Endodermal cell (in vitro differentiated cells): ENCODE measurements around the gene OR10H3. TPM values are rescaled to one million over a fixed set of nuclear protein-coding genes. Genes with fewer than 3 reads are reported as not detected.

Source experiments
- DNase-seq: peaks from one replicate; pipeline ENCODE4 v3.0.0-alpha.2; 2017
- H3K27ac ChIP-seq: 2 replicates; pipeline ENCODE4 v1.5.1; 2013; ENCODE audit warnings: mild to moderate bottlenecking, low read depth, low read length, moderate library complexity
- H3K27me3 ChIP-seq: 2 replicates; pipeline ENCODE4 v1.6.1; 2013; ENCODE audit warnings: mild to moderate bottlenecking, low read length, moderate library complexity; ENCODE audit not compliant: insufficient read depth, control insufficient read depth, poor library complexity, severe bottlenecking
- H3K36me3 ChIP-seq: 2 replicates; pipeline ENCODE4 v1.7.0; 2013; ENCODE audit warnings: mild to moderate bottlenecking, low read length, moderate library complexity; ENCODE audit not compliant: control insufficient read depth, insufficient read depth
- H3K4me1 ChIP-seq: one replicate; pipeline ENCODE4 v1.7.0; 2013; ENCODE audit warnings: low read length; ENCODE audit not compliant: control insufficient read depth, insufficient read depth
- H3K4me3 ChIP-seq: 2 replicates; pipeline ENCODE4 v1.5.1; 2013; ENCODE audit warnings: mild to moderate bottlenecking, low read length, moderate library complexity
- H3K9ac ChIP-seq: 2 replicates; pipeline ENCODE4 v1.6.1; 2013; ENCODE audit warnings: mild to moderate bottlenecking, low read length, moderate library complexity; ENCODE audit not compliant: poor library complexity, severe bottlenecking; ENCODE audit errors: extremely low read depth
- H3K9me3 ChIP-seq: 2 replicates; pipeline ENCODE4 v1.6.1; 2013; ENCODE audit warnings: mild to moderate bottlenecking, low read length, moderate library complexity; ENCODE audit not compliant: control insufficient read depth
- H3K27ac Mint-ChIP-seq: 2 replicates; pipeline ENCODE4 v1.8.0; 2020; ENCODE audit warnings: mixed read lengths
- H3K27me3 Mint-ChIP-seq: 2 replicates; pipeline ENCODE4 v1.8.0; 2021; ENCODE audit warnings: mild to moderate bottlenecking, mixed read lengths; ENCODE audit not compliant: insufficient read depth
- H3K36me3 Mint-ChIP-seq: 2 replicates; pipeline ENCODE4 v1.8.0; 2020; ENCODE audit warnings: low read depth, mixed read lengths
- H3K4me1 Mint-ChIP-seq: 2 replicates; pipeline ENCODE4 v1.8.0; 2020; ENCODE audit warnings: mixed read lengths
- H3K4me3 Mint-ChIP-seq: 2 replicates; pipeline ENCODE4 v1.8.0; 2020; ENCODE audit warnings: mild to moderate bottlenecking, moderate library complexity, mixed read lengths
- H3K9me3 Mint-ChIP-seq: 2 replicates; pipeline ENCODE4 v1.8.0; 2020; ENCODE audit warnings: mild to moderate bottlenecking, mixed read lengths
- WGBS, 2 experiments: methylation state at CpG; one replicate each; pipeline versions ENCODE4 v1.1.5 to v1.1.7; 2013; ENCODE audit warnings: missing lambda C conversion rate in 2 of 2, mixed read lengths in 1 of 2; ENCODE audit not compliant: insufficient coverage in 1 of 2, insufficient read length in 1 of 2; 5-methylcytosine and 5-hydroxymethylcytosine counted together
- long read RNA-seq, 4 experiments: library from polyadenylated mRNA in 2 of 4; library from RNA in 1 of 4; library from capped mRNA in 1 of 4; stranded (forward) in 3 of 4; unstranded in 1 of 4; transcript quantifications; one replicate each; pipeline ENCODE4 v2.0.0, GENCODE V29; 2020 to 2021; ENCODE audit warnings: inconsistent platforms in 1 of 4
- polyA plus RNA-seq, 2 experiments: library from polyadenylated mRNA; stranded (reverse); fragments of 50-300 nt; gene quantifications; one replicate each; pipeline ENCODE4 v1.2.3, GENCODE V29; 2013
- total RNA-seq, 2 donors: library from RNA; stranded (reverse); fragmentation: NEBNext Ultra II Directional in 1 of 2; extraction: Animal tissue kit (Norgen Biotek cat#: 25700) in 1 of 2; gene quantifications; 2 replicates in 1 of 2; 3 replicates in 1 of 2; pipeline ENCODE4 v1.2.1, GENCODE V29; 2021
- TF ChIP-seq, protein P1 (sequence below): fragments of 200-600 bp; sonication (generic); conservative IDR thresholded peaks from 2 replicates; pipeline ENCODE4 v1.5.0; 2021; ENCODE audit warnings: antibody characterized with exemption, mild to moderate bottlenecking

The OR10H3 gene, protein sequence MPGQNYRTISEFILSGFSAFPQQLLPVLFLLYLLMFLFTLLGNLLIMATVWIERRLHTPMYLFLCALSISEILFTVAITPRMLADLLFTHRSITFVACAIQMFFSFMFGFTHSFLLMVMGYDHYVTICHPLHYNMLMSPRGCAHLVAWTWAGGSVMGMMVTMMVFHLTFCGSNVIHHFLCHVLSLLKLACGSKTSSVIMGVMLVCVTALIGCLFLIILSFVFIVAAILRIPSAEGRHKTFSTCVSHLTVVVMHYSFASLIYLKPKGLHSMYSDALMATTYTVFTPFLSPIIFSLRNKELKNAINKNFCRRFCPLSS
- not detected for total RNA-seq
- not detected for polyA plus RNA-seq (2013, experiment 1 of 2)
- not detected for polyA plus RNA-seq (2013, experiment 2 of 2)
- long read RNA-seq, experiment 1 = 0 reads
- long read RNA-seq, experiment 2 = 0 reads
- long read RNA-seq, experiment 3 = 0 reads
- long read RNA-seq, experiment 4 = 0 reads

GRCh38 chr19:15737722-15738121 is at the start of gene OR10H3:
Gene OR10H3 (plus strand): TSS chr19:15737985. CDS start chr19:15741393, 3,408 bp downstream.
- Histone ChIP-seq H3K27ac (no peak within 1 kb of the TSS), H3K27me3 (no peaks in the 10 kb centered on the region), H3K9ac (no peak within 1 kb of the TSS), H3K4me3 (no peak within 1 kb of the TSS), H3K36me3 (no peaks in the 10 kb centered on the region), H3K9me3 (peaks cover 74% of the 10 kb centered on the region), H3K4me1 (no peaks in the 10 kb centered on the region)
- H3K36me3 Mint-ChIP-seq = no peaks in the 10 kb centered on the region
- no peaks in the 10 kb centered on the region for H3K4me1 Mint-ChIP-seq
- H3K9me3 Mint-ChIP-seq = peaks cover 82% of the 10 kb centered on the region
- 34 to 44% methylated on average over 2 to 3 of the region's 4 CpGs for WGBS, 2 experiments
- no peaks in the 10 kb centered on the region for H3K27me3 Mint-ChIP-seq
- no peak within 1 kb of the TSS for H3K27ac Mint-ChIP-seq
- TF ChIP-seq, protein P1, sequence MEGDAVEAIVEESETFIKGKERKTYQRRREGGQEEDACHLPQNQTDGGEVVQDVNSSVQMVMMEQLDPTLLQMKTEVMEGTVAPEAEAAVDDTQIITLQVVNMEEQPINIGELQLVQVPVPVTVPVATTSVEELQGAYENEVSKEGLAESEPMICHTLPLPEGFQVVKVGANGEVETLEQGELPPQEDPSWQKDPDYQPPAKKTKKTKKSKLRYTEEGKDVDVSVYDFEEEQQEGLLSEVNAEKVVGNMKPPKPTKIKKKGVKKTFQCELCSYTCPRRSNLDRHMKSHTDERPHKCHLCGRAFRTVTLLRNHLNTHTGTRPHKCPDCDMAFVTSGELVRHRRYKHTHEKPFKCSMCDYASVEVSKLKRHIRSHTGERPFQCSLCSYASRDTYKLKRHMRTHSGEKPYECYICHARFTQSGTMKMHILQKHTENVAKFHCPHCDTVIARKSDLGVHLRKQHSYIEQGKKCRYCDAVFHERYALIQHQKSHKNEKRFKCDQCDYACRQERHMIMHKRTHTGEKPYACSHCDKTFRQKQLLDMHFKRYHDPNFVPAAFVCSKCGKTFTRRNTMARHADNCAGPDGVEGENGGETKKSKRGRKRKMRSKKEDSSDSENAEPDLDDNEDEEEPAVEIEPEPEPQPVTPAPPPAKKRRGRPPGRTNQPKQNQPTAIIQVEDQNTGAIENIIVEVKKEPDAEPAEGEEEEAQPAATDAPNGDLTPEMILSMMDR = no peak
- no peak within 1 kb of the TSS for H3K4me3 Mint-ChIP-seq
- DNase-seq = no peak

GRCh38 chr19:15696654-15697194 is 41.1 kb upstream of the OR10H3 start:
- Histone ChIP-seq H3K4me1 (no peaks in the 10 kb centered on the region), H3K4me3 (no peak overlapping the region), H3K9me3 (peaks cover 48% of the 10 kb centered on the region), H3K36me3 (no peaks in the 10 kb centered on the region), H3K27ac (no peak overlapping the region), H3K27me3 (no peaks in the 10 kb centered on the region), H3K9ac (no peak overlapping the region)
- WGBS, 2 experiments = 50 to 76% methylated on average over 2 to 19 of the region's 19 CpGs
- H3K4me3 Mint-ChIP-seq = no peak overlapping the region
- no peak for DNase-seq
- H3K9me3 Mint-ChIP-seq = peaks cover 82% of the 10 kb centered on the region
- no peaks in the 10 kb centered on the region for H3K4me1 Mint-ChIP-seq
- TF ChIP-seq, protein P1 = no peak
- no peak overlapping the region for H3K27ac Mint-ChIP-seq
- no peaks in the 10 kb centered on the region for H3K27me3 Mint-ChIP-seq
- H3K36me3 Mint-ChIP-seq = no peaks in the 10 kb centered on the region

GRCh38 chr19:15701757-15702533 is 35.8 kb upstream of the OR10H3 start:
- H3K4me1 Mint-ChIP-seq = no peaks in the 10 kb centered on the region
- no peak overlapping the region for H3K27ac ChIP-seq
- H3K9me3 ChIP-seq = peaks cover 55% of the 10 kb centered on the region
- H3K27me3 Mint-ChIP-seq = no peaks in the 10 kb centered on the region
- no peak overlapping the region for H3K4me3 Mint-ChIP-seq
- H3K36me3 ChIP-seq = no peaks in the 10 kb centered on the region
- H3K4me3 ChIP-seq = no peak overlapping the region
- TF ChIP-seq, protein P1 = no peak
- H3K36me3 Mint-ChIP-seq = no peaks in the 10 kb centered on the region
- DNase-seq = no peak
- no peaks in the 10 kb centered on the region for H3K4me1 ChIP-seq
- 49 to 50% methylated on average over 1 to 4 of the region's 4 CpGs for WGBS, 2 experiments
- H3K27ac Mint-ChIP-seq = no peak overlapping the region
- no peaks in the 10 kb centered on the region for H3K27me3 ChIP-seq
- peaks cover 71% of the 10 kb centered on the region for H3K9me3 Mint-ChIP-seq
- H3K9ac ChIP-seq = no peak overlapping the region
